DMS 273 treated with DMSO at 0.1 percent for 48 hours (cell line): Measurements from ENCODE around the gene PGGHG.
"Not testable (repeated sequence)": the region's sequence is repeated elsewhere in the genome, so short reads cannot be mapped to it uniquely, and the experiment has no call there.

ENCODE experiments used
- DNase-seq: peaks from one replicate; lab custom pipeline; 2025; lab: John Stamatoyannopoulos, UW

PGGHG gene

GRCh38 chr11:297586-298405, 8.9 kb downstream of the PGGHG start:
- DNase-seq = no peak

GRCh38 chr11:298406-299065, 9.6 kb downstream of the PGGHG start:
- DNase-seq = no peak

DNA sequence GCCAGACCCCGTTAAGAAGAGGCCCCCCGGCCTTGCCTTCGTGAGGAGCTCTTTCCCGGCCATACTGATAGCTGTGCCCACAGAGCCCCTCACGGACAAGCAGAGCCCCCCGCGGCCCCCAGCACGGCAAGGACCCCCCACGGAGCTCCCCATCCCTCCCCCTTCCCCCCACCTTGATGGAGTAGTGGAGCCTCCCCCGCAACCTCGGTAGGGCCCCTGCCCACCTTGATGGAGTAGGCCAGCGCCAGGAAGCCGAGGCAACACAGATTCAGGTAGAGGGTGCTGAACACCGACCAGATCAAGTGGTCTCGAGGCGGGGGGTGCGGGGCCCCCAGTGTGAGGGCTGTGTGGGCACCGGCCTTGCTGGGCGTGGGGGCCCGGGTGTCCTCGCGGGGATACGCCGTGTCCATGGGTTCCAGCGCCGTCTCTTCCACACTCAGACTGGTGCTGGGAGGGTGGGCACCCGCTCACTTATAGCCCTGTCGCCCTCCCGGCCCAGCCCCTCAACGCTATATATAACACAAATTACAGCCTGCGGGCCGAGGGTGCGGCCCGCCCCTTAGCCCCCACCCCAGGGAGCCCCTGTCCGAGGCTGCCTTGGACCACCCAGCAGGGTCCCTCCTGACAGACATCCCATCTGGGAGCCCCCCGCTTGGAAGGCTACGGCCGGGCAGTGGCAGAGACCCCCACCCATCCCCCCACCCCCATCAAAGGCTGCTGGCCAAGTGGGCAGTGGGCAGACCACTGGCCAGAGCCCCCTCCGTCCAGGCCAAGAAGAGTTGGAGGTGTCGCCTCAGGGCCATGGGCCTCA, 10.4 kb downstream of the PGGHG start, which contains the start of gene IFITM5:
Gene IFITM5, minus strand, starts transcription at position 446 of the 811 bp plus-strand sequence. Its CDS starts 36 bp downstream, at position 410.
- no peak for DNase-seq

DNA sequence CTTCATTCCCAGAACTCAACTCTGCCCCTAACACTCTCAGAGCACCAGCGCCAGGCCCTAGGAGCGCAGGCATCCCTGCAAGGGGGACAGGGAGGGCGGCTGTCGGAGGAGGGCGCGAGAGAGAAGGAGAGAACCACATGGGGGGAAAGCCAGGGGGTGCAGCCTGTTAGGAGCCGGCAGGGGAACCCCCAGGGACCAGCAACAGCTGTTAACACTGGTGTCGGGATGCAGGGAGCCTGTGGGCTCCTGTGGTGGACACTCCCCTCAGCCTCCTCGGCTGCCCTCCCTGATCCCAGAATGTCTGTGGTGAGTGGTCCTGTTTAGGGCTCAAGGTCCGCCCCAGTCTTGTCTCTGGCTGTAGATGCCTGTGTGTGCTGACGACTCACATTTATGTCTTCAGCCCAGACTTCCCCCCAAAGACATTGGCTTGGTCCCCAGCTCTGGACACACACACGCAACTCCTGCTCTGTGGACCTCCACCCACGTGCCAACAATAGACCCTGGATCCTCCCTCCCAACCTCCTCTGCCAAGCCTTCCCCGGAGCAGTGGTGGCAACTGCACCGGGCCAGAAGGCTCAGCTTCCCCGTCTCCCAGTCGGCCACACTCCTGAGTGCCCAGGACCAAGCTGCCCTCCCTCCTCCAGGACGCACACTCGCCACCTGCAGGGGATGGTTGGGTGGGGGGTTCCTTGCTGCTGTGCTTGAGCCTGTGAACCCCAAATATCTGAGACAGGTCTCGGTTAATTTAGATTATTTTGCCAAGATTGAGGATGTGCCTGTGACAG, 11.2 kb downstream of the PGGHG start:
- no peak for DNase-seq

- no peak for DNase-seq
These were observed 14.4 kb downstream of the PGGHG start for GRCh38 chr11:303363-303762.

DNA sequence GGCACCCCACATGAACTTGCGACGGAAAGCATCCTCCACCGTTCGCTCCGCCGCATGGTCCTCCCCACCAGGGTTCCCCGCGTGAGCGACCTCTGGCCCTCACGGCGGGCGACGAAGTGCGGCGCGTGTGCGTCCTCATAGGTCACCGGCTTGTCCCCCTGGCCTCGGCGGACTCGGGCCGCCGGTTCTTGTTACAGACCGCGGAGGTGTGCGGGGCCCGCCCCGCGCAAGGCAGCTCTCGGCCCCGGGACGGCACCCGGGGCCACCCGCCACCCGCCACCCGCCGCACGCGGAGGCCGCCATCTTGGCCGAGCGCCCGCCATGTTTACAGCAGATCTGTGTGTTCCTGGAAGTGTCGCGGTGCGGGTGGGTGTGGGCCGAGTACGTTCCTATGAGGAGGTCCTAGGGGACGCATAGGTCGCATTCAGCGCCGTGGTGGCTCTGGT, 15.2 kb downstream of the PGGHG start:
- no peak for DNase-seq

GRCh38 chr11:304915-305843, 16.3 kb downstream of the PGGHG start:
- DNase-seq = no peak

GRCh38 chr11:305844-306211, 16.9 kb downstream of the PGGHG start:
- no peak for DNase-seq

DNA sequence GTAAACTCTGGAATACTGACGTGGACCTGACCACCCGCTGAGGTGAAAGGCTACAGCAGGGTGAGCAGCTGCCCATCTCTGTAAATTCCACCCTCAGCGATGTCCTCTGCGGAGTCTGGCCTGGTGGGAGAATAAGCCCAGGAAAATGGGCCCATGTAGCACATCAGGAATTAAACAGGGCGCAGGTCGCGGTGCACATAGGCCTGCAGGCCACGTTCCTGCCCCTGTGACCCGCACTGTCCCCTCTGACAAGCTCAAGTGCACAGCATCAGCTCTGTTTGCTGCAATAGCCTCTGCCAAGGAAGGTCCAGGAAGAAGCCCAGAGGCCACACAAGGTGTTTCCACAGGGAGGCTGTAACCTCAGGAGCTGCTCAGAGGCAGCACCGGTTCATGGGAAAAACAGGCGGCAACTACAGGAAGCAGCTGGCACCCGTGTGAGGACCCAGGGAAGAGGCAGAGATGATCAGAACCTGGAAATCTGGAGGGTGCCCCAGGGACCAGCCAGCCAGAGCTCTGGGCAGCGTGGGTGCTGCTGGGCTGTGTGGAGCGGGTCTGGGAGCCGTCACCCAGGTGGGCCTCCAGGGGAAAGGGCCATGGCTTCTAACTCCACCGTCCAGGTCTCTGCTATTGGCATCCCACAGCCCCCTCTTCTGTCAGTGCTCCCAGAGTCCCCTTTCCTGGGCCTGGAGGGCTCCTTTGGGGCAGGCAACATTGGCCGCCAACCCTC, 17.9 kb downstream of the PGGHG start:
- DNase-seq = no peak

GRCh38 chr11:307766-308708, 19.1 kb downstream of the PGGHG start, which contains the start of gene IFITM2:
TSS of gene IFITM2 (plus strand) at chr11:307816. CDS start at chr11:308193, 377 bp downstream.
- not testable (repeated sequence) for DNase-seq

- not testable (repeated sequence) for DNase-seq
These were observed 20.1 kb downstream of the PGGHG start for GRCh38 chr11:308740-309665.

DNA sequence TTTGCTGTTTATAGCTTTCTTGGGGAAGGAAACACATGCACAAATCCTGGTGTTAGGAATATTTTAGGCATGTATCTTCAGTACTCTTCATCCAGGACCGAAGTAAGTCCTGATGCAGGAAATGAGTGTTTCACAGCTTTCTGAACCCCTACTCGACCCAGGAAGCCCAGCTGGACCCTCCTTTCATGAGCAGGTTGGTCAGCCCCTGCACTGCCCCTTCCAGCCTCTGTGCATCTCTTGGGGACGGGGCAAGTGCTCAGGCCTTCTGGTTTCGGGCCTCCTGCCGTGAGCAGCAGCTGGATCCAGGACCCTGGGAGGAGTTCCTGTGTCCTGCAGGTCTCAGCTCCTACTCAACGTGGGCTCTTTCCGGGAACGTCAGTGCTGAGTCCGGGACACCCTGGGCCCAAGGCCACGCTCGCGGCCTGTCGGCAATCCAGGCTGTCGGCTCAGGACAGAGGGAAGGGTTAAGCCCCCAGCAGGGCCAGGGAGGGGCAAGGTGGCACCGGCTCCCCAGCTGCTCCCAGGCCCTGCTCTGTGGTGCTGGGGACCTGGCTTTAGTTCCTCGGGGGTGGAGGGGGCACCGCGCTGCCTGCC, 21.1 kb downstream of the PGGHG start:
- DNase-seq = not testable (repeated sequence)

- DNase-seq = not testable (repeated sequence)
These were observed 22.3 kb downstream of the PGGHG start for GRCh38 chr11:311013-311748.

- DNase-seq = no peak
These were observed 23.3 kb downstream of the PGGHG start for GRCh38 chr11:312092-312816.

DNA sequence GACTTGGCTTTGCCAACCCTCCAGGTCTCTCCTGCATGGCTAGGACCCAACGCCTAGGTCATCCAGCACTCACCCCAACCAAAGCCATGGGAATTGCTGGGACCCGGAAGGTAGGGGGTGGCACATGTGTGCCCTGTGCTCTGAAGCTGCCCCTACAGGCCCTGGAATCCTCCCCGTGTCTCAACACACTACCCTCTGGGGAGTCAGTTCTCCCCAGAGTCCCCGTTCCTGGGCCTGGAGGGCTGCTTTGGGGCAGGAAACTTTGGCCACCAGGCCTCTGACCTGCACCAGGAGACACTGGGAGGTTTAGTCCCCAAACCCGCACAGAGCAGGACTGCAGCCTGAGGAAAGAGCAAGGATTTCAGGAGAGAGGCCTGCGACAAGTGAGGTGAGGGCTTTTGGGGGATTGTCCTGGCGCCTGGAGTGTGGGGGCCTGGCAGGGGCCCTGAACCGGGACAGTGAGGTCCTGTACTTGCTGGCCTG, 24.4 kb downstream of the PGGHG start:
- no peak for DNase-seq
